Neuronal stem cell (in vitro differentiated cells): ENCODE results near the gene SS18L1.
A peak's percentile ranks its signal among the peaks of the same experiment; 100 is the strongest.

Source experiments
- DNase-seq: peaks from one replicate; pipeline ENCODE4 v3.0.0-alpha.2; 2013; ENCODE audit warnings: low spot score
- H2AFZ ChIP-seq: one replicate; pipeline ENCODE4 v1.6.1; 2013; ENCODE audit warnings: mild to moderate bottlenecking, low read length, inconsistent platforms
- H2AK5ac ChIP-seq: 2 replicates; pipeline ENCODE4 v1.6.1; 2013; ENCODE audit warnings: low read depth, mild to moderate bottlenecking, inconsistent platforms, low read length, moderate library complexity, mixed read lengths
- H2BK120ac ChIP-seq: 2 replicates; pipeline ENCODE4 v1.6.1; 2013; ENCODE audit warnings: low read depth, mild to moderate bottlenecking, inconsistent platforms, low read length, moderate library complexity, mixed read lengths
- H2BK12ac ChIP-seq: one replicate; pipeline ENCODE4 v1.6.1; 2013; ENCODE audit warnings: low read length, inconsistent platforms
- H2BK15ac ChIP-seq: 2 replicates; pipeline ENCODE4 v1.6.1; 2013; ENCODE audit warnings: mild to moderate bottlenecking, low read length, inconsistent platforms, mixed read lengths
- H2BK5ac ChIP-seq: one replicate; pipeline ENCODE4 v1.6.1; 2013; ENCODE audit warnings: inconsistent platforms, mild to moderate bottlenecking, low read length, moderate library complexity
- H3K14ac ChIP-seq: one replicate; pipeline ENCODE4 v1.6.1; 2013; ENCODE audit warnings: low read length, inconsistent platforms
- H3K18ac ChIP-seq: 2 replicates; pipeline ENCODE4 v1.6.1; 2013; ENCODE audit warnings: low read length, inconsistent platforms
- H3K23ac ChIP-seq: 2 replicates; pipeline ENCODE4 v1.6.1; 2013; ENCODE audit warnings: low read depth, mild to moderate bottlenecking, mixed read lengths, low read length, inconsistent platforms; ENCODE audit not compliant: poor library complexity
- H3K27ac ChIP-seq: replicated peaks from 3 replicates; pipeline ENCODE4 v1.5.1; 2013; ENCODE audit warnings: low read length, inconsistent platforms
- H3K27me3 ChIP-seq, 3 experiments: 2 replicates each; pipeline ENCODE4 v1.6.1; 2013; ENCODE audit warnings: low read length in 3 of 3, mild to moderate bottlenecking in 2 of 3, inconsistent platforms in 1 of 3, low read depth in 1 of 3, mixed read lengths in 1 of 3, moderate library complexity in 1 of 3; ENCODE audit not compliant: control insufficient read depth in 3 of 3, insufficient read depth in 3 of 3
- H3K36me3 ChIP-seq, 2 donors: replicated peaks in 1 of 2; 2 replicates each; pipeline ENCODE4 v1.6.1; 2013; ENCODE audit warnings: low read length in 2 of 2; ENCODE audit not compliant: control insufficient read depth in 2 of 2, insufficient read depth in 2 of 2
- H3K4ac ChIP-seq: 2 replicates; pipeline ENCODE4 v1.6.1; 2013; ENCODE audit warnings: inconsistent platforms, mild to moderate bottlenecking, low read length, moderate library complexity
- H3K4me1 ChIP-seq, 2 donors: 1 replicate in 1 of 2; 2 replicates in 1 of 2; pipeline ENCODE4 v1.6.1; 2013; ENCODE audit warnings: low read length in 2 of 2, low read depth in 1 of 2; ENCODE audit not compliant: control insufficient read depth in 2 of 2, insufficient read depth in 1 of 2
- H3K4me2 ChIP-seq: one replicate; pipeline ENCODE4 v1.6.1; 2013; ENCODE audit warnings: mild to moderate bottlenecking, low read length, inconsistent platforms; ENCODE audit not compliant: insufficient read depth, poor library complexity, severe bottlenecking
- H3K4me3 ChIP-seq, 2 donors: 2 replicates each; pipeline ENCODE4 v1.5.1; 2013; ENCODE audit warnings: low read length in 2 of 2, mild to moderate bottlenecking in 2 of 2, inconsistent platforms in 1 of 2, moderate library complexity in 1 of 2
- H3K79me1 ChIP-seq: one replicate; pipeline ENCODE4 v1.6.1; 2013; ENCODE audit warnings: low read depth, mild to moderate bottlenecking, inconsistent platforms, low read length, moderate library complexity
- H3K9ac ChIP-seq: one replicate; pipeline ENCODE4 v1.6.1; 2013; ENCODE audit warnings: mild to moderate bottlenecking, low read depth, low read length, inconsistent platforms; ENCODE audit not compliant: poor library complexity
- H3K9me3 ChIP-seq, 2 donors: replicated peaks in 1 of 2; 2 replicates each; pipeline versions ENCODE3 to v1.6.1; 2013; ENCODE audit warnings: low read length in 2 of 2, mild to moderate bottlenecking in 2 of 2, inconsistent platforms in 1 of 2, low read depth in 1 of 2, mixed read lengths in 1 of 2, moderate library complexity in 1 of 2; ENCODE audit not compliant: control insufficient read depth in 2 of 2, insufficient read depth in 1 of 2
- H4K8ac ChIP-seq: one replicate; pipeline ENCODE4 v1.6.1; 2013; ENCODE audit warnings: low read depth, mild to moderate bottlenecking, inconsistent platforms, low read length, moderate library complexity
- H4K91ac ChIP-seq: one replicate; pipeline ENCODE4 v1.6.1; 2013; ENCODE audit warnings: low read length, low read depth, mild to moderate bottlenecking, inconsistent platforms; ENCODE audit not compliant: poor library complexity
- WGBS, 2 donors: extraction: QIAGEN DNeasy Blood & Tissue Kit; methylation state at CpG; one replicate each; pipeline ENCODE4 v1.1.7; 2013; ENCODE audit warnings: missing lambda C conversion rate in 2 of 2, mixed read lengths in 1 of 2; ENCODE audit not compliant: insufficient read length in 2 of 2, insufficient replicate concordance in 1 of 2; ENCODE audit errors: extremely low coverage in 2 of 2; 5-methylcytosine and 5-hydroxymethylcytosine counted together

SS18L1 gene

DNA sequence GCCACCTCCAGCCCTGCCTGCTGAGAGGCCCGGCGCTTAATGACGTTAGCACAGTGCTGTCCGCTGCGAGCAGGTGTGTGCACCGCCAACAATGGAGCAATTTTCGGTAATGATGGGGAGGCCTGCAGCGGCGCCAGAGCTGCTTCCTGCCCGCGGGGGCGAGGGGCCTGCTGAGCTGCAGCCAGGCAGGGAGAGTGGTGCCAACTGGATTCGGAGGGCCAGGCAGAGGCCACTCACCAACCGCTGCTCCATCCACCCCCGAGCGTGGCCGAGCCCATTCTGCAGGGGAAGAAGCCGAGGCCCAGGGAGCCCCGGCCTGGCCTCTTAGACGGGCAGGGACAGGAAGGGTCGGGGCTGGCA, 66.9 kb downstream of the SS18L1 start:
- peak overlapping the region; percentile 48 for H3K23ac ChIP-seq
- H3K36me3 ChIP-seq = no peaks in the 10 kb centered on the region
- no peak overlapping the region for H3K4me3 ChIP-seq
- H2BK120ac ChIP-seq = no peak overlapping the region
- no peak overlapping the region for H3K9ac ChIP-seq
- H3K14ac ChIP-seq = no peak overlapping the region
- no peak overlapping the region for H3K27ac ChIP-seq
- no peak for DNase-seq
- H3K4me2 ChIP-seq = no peak overlapping the region
- peak overlapping the region; percentile 32 for H2AK5ac ChIP-seq
- H2BK12ac ChIP-seq = no peak overlapping the region
- peak overlapping the region; percentile 54 for H2BK15ac ChIP-seq
- H2AFZ ChIP-seq = no peak overlapping the region
- H3K27me3 ChIP-seq = no peaks in the 10 kb centered on the region
- peak overlapping the region; percentile 5 for H3K18ac ChIP-seq
- no peak overlapping the region for H4K91ac ChIP-seq
- H3K79me1 ChIP-seq = peaks cover 1% of the 10 kb centered on the region
- peaks cover 8 to 15% of the 10 kb centered on the region in 2 donors for H3K4me1 ChIP-seq
- WGBS, 2 donors = no CpG with 5 or more reads among the region's 21 CpGs
- H4K8ac ChIP-seq = peak overlapping the region; percentile 3
- H2BK5ac ChIP-seq = no peak overlapping the region
- H3K4ac ChIP-seq = no peak overlapping the region
- H3K9me3 ChIP-seq = no peaks in the 10 kb centered on the region

DNA sequence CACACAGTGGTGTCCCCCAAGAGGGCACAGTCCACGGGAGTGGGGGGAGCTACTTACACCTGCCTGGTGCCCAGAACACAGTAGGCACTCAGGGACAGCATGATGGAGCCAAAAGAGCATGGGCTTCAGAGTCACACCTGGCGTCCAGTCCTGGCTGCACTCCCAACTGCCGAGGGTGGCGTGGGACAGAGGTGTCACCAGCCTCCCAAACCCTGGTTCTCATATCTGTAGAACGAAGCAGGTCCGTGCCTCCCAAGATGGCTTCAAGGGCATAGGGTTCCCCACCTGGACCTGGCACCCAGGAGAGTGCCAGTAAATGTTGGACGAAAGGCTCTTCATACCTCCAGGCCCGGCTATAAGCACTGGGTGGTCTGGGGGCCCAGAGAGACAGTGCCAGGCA, 67.6 kb downstream of the SS18L1 start:
- WGBS, 2 donors = no CpG with 5 or more reads among the region's 8 CpGs
- Histone ChIP-seq H3K9ac (no peak overlapping the region), H3K4ac (no peak overlapping the region), H2BK5ac (peak overlapping the region; percentile 91), H4K8ac (no peak overlapping the region), H3K18ac (peak overlapping the region; percentile 57), H3K23ac (no peak overlapping the region), H3K4me3 (no peak overlapping the region), H3K36me3 (no peaks in the 10 kb centered on the region), H3K9me3 (no peaks in the 10 kb centered on the region), H2BK120ac (no peak overlapping the region), H3K27me3 (no peaks in the 10 kb centered on the region), H2BK12ac (no peak overlapping the region), H3K4me1 (peaks cover 8 to 15% of the 10 kb centered on the region in 2 donors), H3K4me2 (no peak overlapping the region), H2AFZ (no peak overlapping the region), H2AK5ac (peak overlapping the region; percentile 91), H3K79me1 (no peaks in the 10 kb centered on the region), H2BK15ac (peak overlapping the region; percentile 89), H4K91ac (peak overlapping the region; percentile 43), H3K14ac (no peak overlapping the region), H3K27ac (no peak overlapping the region)
- DNase-seq = no peak

DNA sequence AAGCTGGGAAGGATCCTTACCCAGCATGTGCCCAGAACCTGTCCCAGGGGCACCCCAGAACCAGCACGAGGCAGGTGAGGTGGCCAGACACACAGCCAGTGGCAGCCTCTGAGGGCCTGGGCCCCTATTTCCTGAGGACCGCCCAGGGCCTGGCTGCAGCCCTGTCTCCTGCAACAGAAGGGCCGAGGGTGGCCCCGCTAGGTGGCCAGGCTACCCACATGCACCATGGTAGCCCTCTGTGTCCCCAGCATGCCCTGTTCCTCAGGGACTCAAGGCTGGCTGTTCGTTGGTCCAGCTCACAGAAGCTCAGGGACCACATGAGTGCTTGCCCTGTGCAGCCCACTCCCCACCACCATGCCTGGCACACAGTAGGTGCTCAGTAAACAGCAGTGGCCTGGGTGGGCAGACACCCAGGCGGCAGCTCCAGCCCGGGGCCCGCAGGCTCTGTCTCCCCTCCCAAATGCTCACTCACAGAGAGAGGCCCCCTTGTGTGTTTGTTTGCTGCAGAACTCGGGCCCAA, 68.3 kb downstream of the SS18L1 start:
- no peak overlapping the region for H4K8ac ChIP-seq
- H3K27me3 ChIP-seq = peaks cover 0 to under 1% (median 0%) of the 10 kb centered on the region in 3 experiments
- H3K27ac ChIP-seq = no peak overlapping the region

DNA sequence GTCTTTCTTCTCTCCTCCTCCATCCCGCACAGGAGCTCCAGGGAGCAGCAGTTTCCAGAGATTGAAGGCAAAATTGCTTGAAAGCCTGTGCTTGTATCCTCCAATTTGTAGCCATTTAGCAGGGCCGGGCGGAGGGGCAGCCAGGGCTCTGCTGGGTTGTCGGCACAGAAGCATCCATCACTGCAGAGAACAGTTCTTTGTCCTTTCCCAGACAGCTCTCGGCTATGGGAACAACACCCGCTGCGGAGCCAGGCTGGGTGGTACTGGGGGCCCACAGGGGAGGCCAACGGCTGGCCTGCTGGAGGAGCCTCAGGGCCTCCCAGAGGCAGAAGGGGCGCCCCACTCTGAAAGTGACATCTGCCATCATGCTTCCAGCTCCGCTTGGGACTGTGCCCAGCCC, 68.7 kb downstream of the SS18L1 start:
- Histone ChIP-seq H3K9me3 (no peaks in the 10 kb centered on the region), H3K14ac (peak overlapping the region; percentile 21), H3K4me2 (no peak overlapping the region), H3K36me3 (no peaks in the 10 kb centered on the region), H2BK5ac (peak overlapping the region; percentile 91), H3K27me3 (peaks cover 0 to 5% (median 0%) of the 10 kb centered on the region in 3 experiments), H3K4me3 (no peak overlapping the region), H2AFZ (peak overlapping the region; percentile 85), H3K4ac (no peak overlapping the region), H3K23ac (no peak overlapping the region), H3K4me1 (peaks cover 8 to 15% of the 10 kb centered on the region in 2 donors), H2BK120ac (no peak overlapping the region), H4K8ac (no peak overlapping the region), H2BK12ac (no peak overlapping the region), H4K91ac (no peak overlapping the region), H3K9ac (peak overlapping the region; percentile 60), H2BK15ac (peak overlapping the region; percentile 87), H3K18ac (peak overlapping the region; percentile 71), H2AK5ac (peak overlapping the region; percentile 91), H3K79me1 (no peaks in the 10 kb centered on the region), H3K27ac (no peak overlapping the region)
- WGBS, 2 donors = no CpG with 5 or more reads among the region's 10 CpGs
- no peak for DNase-seq

More for the DNA sequence above, 68.3 kb downstream of the SS18L1 start:
- no CpG with 5 or more reads among the region's 9 CpGs for WGBS, 2 donors
- peak overlapping the region; percentile 4 for H2BK12ac ChIP-seq
- peak overlapping the region; percentile 91 for H2AK5ac ChIP-seq
- H4K91ac ChIP-seq = no peak overlapping the region
- no peaks in the 10 kb centered on the region for H3K79me1 ChIP-seq
- peak overlapping the region; percentile 85 for H2AFZ ChIP-seq
- H2BK120ac ChIP-seq = no peak overlapping the region
- no peaks in the 10 kb centered on the region for H3K36me3 ChIP-seq
- no peak overlapping the region for H3K9ac ChIP-seq
- H3K4ac ChIP-seq = peak overlapping the region; percentile 76
- peak overlapping the region; percentile 71 for H3K18ac ChIP-seq
- DNase-seq = no peak
- H3K4me2 ChIP-seq = no peak overlapping the region
- H2BK15ac ChIP-seq = peak overlapping the region; percentile 87
- H3K9me3 ChIP-seq = no peaks in the 10 kb centered on the region
- H2BK5ac ChIP-seq = peak overlapping the region; percentile 91
- peak overlapping the region; percentile 90 for H3K14ac ChIP-seq
- peaks cover 8 to 15% of the 10 kb centered on the region in 2 donors for H3K4me1 ChIP-seq
- peak overlapping the region; percentile 25 for H3K23ac ChIP-seq
- H3K4me3 ChIP-seq = no peak overlapping the region
